Body of pancreas (tissue), 2 donors: ENCODE measurements around the gene APLNR. TPM values are rescaled to one million over a fixed set of nuclear protein-coding genes. Genes with fewer than 3 reads are reported as not detected.

Experiments used
- total RNA-seq, 2 donors: library from RNA; depleted of rRNA; stranded (reverse); fragments of >200 nt; gene quantifications; one replicate each; pipeline ENCODE4 v1.1.0, GENCODE V29; 2016

The APLNR gene
- total RNA-seq, 2 donors from 2014 or later = 0.66 to 1.3 TPM

Other genes starting within 250 kb of the APLNR start
- gene OR5AK2, start 248.3 kb downstream of the APLNR start, total RNA-seq = not detected
- gene LRRC55, start 55.3 kb downstream of the APLNR start, total RNA-seq = not detected
- gene TNKS1BP1, start 87.7 kb upstream of the APLNR start, total RNA-seq = 100 to 1,000 TPM in 1 of 2 donors, 10 to 100 TPM in 1; 83.5 to 115 TPM
- 10 to 100 TPM; 44.2 to 51.9 TPM for gene SSRP1, start 98.6 kb upstream of the APLNR start, total RNA-seq
- gene P2RX3, start 101.1 kb upstream of the APLNR start, total RNA-seq = not detected
- gene PRG3, start 143.9 kb upstream of the APLNR start, total RNA-seq = not detected
- gene PRG2, start 153.4 kb upstream of the APLNR start, total RNA-seq = not detected
- gene SLC43A3, start 189.9 kb upstream of the APLNR start, total RNA-seq = 10 to 100 TPM; 23.1 to 30.0 TPM
- gene RTN4RL2, start 223.3 kb upstream of the APLNR start, total RNA-seq = 1 to 10 TPM in 1 of 2 donors, under 1 TPM in 1; 0.99 to 3.4 TPM